GM12878 (cell line): ENCODE results near the gene CCDC97. TPM values are rescaled to one million over a fixed set of nuclear protein-coding genes. Genes with fewer than 3 reads are reported as not detected.

Experiments
- ATAC-seq: fragments of 200-7000 bp; cut with Tn5 transposase; 3 replicates; pipeline ENCODE4 v1.9.1; 2020; ENCODE audit warnings: mild to moderate bottlenecking, moderate library complexity
- BruUV-seq: library from RNA; stranded (reverse); fragments of 400-500 nt; replicated peaks from 2 replicates; lab custom pipeline; 2021; lab: Mats Ljungman, UMichigan
- CTCF ChIA-PET: fragments of 300-600 bp; sonication (Branson Sonifier 250); formaldehyde crosslinking; extraction: SDS; loops from one replicate; lab custom pipeline; 2021; ENCODE audit warnings: inconsistent platforms; lab: Yijun Ruan, JAX
- POLR2A ChIA-PET: fragments of 350-600 bp; formaldehyde crosslinking; extraction: SDS; loops from one replicate; lab custom pipeline; 2021; ENCODE audit warnings: inconsistent platforms; lab: Charles Lee
- RAD21 ChIA-PET: fragments of 300-600 bp; sonication (Branson Sonifier 250); formaldehyde crosslinking; loops from one replicate; lab custom pipeline; 2023; ENCODE audit warnings: antibody characterized with exemption; ENCODE audit not compliant: unreplicated experiment; lab: Charles Lee
- SMC1A ChIA-PET: fragments of 300-600 bp; sonication (Branson Sonifier 250); formaldehyde crosslinking; loops from one replicate; lab custom pipeline; 2023; ENCODE audit not compliant: unreplicated experiment, uncharacterized antibody; lab: Charles Lee
- DNase-seq: peaks from one replicate; pipeline ENCODE4 v3.0.0-alpha.2; 2011; ENCODE audit warnings: low read depth, low spot score
- FAIRE-seq: peaks from 3 replicates; lab custom pipeline; 2011; peaks lifted over from hg19 to GRCh38; lab: Jason Lieb, UNC
- H2AFZ ChIP-seq: 2 replicates; pipeline ENCODE4 v1.6.0; 2011; ENCODE audit warnings: low read depth, low read length, control low read depth; ENCODE audit not compliant: control insufficient read depth
- H3K27ac ChIP-seq: 2 replicates; pipeline ENCODE4 v1.5.1; 2011; ENCODE audit warnings: control low read depth; ENCODE audit not compliant: control insufficient read depth, insufficient read depth
- H3K27me3 ChIP-seq, 2 experiments: replicated peaks in 1 of 2; 2 replicates each; pipeline versions ENCODE4 v1.6.0 to v1.6.1; 2011; ENCODE audit warnings: low read length in 1 of 2; ENCODE audit not compliant: control insufficient read depth in 2 of 2, insufficient read depth in 2 of 2
- H3K36me3 ChIP-seq, 2 experiments: 2 replicates each; pipeline ENCODE4 v1.5.1; 2011; ENCODE audit warnings: low read length in 1 of 2; ENCODE audit not compliant: control insufficient read depth in 2 of 2, insufficient read depth in 2 of 2
- H3K4me1 ChIP-seq: 2 replicates; pipeline ENCODE4 v1.6.1; 2011; ENCODE audit warnings: mild to moderate bottlenecking, low read length, moderate library complexity, mixed read lengths; ENCODE audit not compliant: control insufficient read depth, insufficient read depth
- H3K4me2 ChIP-seq: 2 replicates; pipeline ENCODE4 v1.6.0; 2011; ENCODE audit warnings: control low read depth; ENCODE audit not compliant: control insufficient read depth, insufficient read depth
- H3K4me3 ChIP-seq: fragments of 200-600 bp; sonication (generic); 2 replicates; pipeline ENCODE4 v1.5.1; 2016
- H3K79me2 ChIP-seq: 2 replicates; pipeline ENCODE4 v1.6.0; 2011; ENCODE audit warnings: low read length; ENCODE audit not compliant: control insufficient read depth, insufficient read depth
- H3K9ac ChIP-seq: 2 replicates; pipeline ENCODE4 v1.8.0; 2011; ENCODE audit warnings: low read length, control low read depth, mixed read lengths; ENCODE audit not compliant: control insufficient read depth, insufficient read depth
- H3K9me3 ChIP-seq: replicated peaks from 3 replicates; pipeline ENCODE4 v1.5.1; 2011; ENCODE audit warnings: mild to moderate bottlenecking, low read length; ENCODE audit not compliant: control insufficient read depth, insufficient read depth
- H4K20me1 ChIP-seq: 2 replicates; pipeline ENCODE4 v1.6.0; 2011; ENCODE audit not compliant: control insufficient read depth, insufficient read depth
- CBFB ChIP-seq: IDR thresholded peaks from 2 replicates; pipeline ENCODE4 v1.6.1; 2016; ENCODE audit warnings: antibody characterized with exemption, low read depth
- CREM ChIP-seq: IDR thresholded peaks from 2 replicates; pipeline ENCODE4 v1.6.1; 2014; ENCODE audit warnings: antibody characterized with exemption, low read depth
- FOXK2 ChIP-seq: fragments of 450-650 bp; IDR thresholded peaks from 2 replicates; pipeline ENCODE4 v1.6.1; 2017; ENCODE audit warnings: mild to moderate bottlenecking, moderate library complexity
- IKZF1 ChIP-seq: fragments of 450-650 bp; conservative IDR thresholded peaks from 2 replicates; pipeline ENCODE4 v1.6.1; 2017; ENCODE audit warnings: antibody characterized with exemption, mild to moderate bottlenecking
- POLR2AphosphoS5 ChIP-seq: IDR thresholded peaks from 2 replicates; pipeline ENCODE4 v1.6.1; 2011; ENCODE audit warnings: mild to moderate bottlenecking, low read length, inconsistent platforms
- RELA ChIP-seq: fragments of 450-650 bp; IDR thresholded peaks from 2 replicates; pipeline ENCODE4 v1.8.0; 2014; ENCODE audit warnings: borderline replicate concordance; ENCODE audit not compliant: partially characterized antibody
- SPI1 ChIP-seq: IDR thresholded peaks from 2 replicates; pipeline ENCODE4 v1.6.1; 2011; ENCODE audit warnings: low read depth, mild to moderate bottlenecking, low read length, moderate library complexity, borderline replicate concordance; ENCODE audit not compliant: insufficient read depth
- ZNF622 ChIP-seq: fragments of 450-650 bp; IDR thresholded peaks from 2 replicates; pipeline ENCODE4 v1.6.1; 2017; ENCODE audit warnings: mild to moderate bottlenecking, inconsistent platforms
- WGBS: methylation state at CpG from one replicate; pipeline ENCODE4 v1.1.6; 2016; ENCODE audit warnings: low lambda C conversion rate; ENCODE audit not compliant: insufficient replicate concordance, insufficient coverage; ENCODE audit errors: missing lambda C conversion rate; 5-methylcytosine and 5-hydroxymethylcytosine counted together
- in situ Hi-C: fragments of 300-500 bp; cut with MboI; formaldehyde crosslinking; loops from 9 replicates; pipeline ENCODE4 v1.14.3; 2018; ENCODE audit warnings: mixed read lengths
- intact Hi-C: fragments of 100-400 bp; cut with micrococcal nuclease; formaldehyde crosslinking; loops from one replicate; pipeline ENCODE4 v1.14.2; 2022; ENCODE audit not compliant: unreplicated experiment
- polyA plus RNA-seq, 11 experiments: library from polyadenylated mRNA; depleted of rRNA in 4 of 11; unstranded in 6 of 11; stranded (reverse) in 5 of 11; fragments of >200 nt; fragmentation: Nextera tagmentation in 4 of 11; fragmentation: Illumina TruSeq in 1 of 11; extraction: Ambion mirVana in 4 of 11; extraction: Trizol in 1 of 11; gene quantifications; 1 replicate in 1 of 11; 2 replicates in 10 of 11; pipeline versions ENCODE4 v1.2.1 to v1.2.3, GENCODE V29; 2011 to 2016; ENCODE audit warnings: inconsistent platforms in 2 of 11, missing spikeins in 2 of 11, low read depth in 1 of 11
- total RNA-seq, 4 experiments: library from RNA; depleted of rRNA in 3 of 4; stranded (reverse); fragments of >200 nt in 3 of 4; fragmentation: Illumina TruSeq in 1 of 4; extraction: Trizol in 1 of 4; gene quantifications; 2 replicates each; pipeline versions ENCODE4 v1.2.1 to v1.2.3, GENCODE V29; 2013 to 2021
- TF ChIP-seq, protein P1 (sequence below): fragments of 450-650 bp; IDR thresholded peaks from 2 replicates; pipeline ENCODE4 v1.6.1; 2017; ENCODE audit warnings: mild to moderate bottlenecking, moderate library complexity
- TF ChIP-seq, protein P2 (sequence below): fragments of 450-650 bp; IDR thresholded peaks from 2 replicates; pipeline ENCODE4 v1.6.1; 2017; ENCODE audit warnings: mild to moderate bottlenecking, low read depth, inconsistent platforms; ENCODE audit not compliant: poor library complexity, severe bottlenecking

The CCDC97 gene
- total and polyA plus RNA-seq, 10 of the 15 experiments (the other 5 are each of a cell fraction or from before 2014, with no cell fraction given): 1.8 to 34.1 (median 18.8) TPM

GRCh38 chr19:41327076-41327575 is 17.2 kb downstream of the CCDC97 start (continued):
- TF ChIP-seq, protein P1, sequence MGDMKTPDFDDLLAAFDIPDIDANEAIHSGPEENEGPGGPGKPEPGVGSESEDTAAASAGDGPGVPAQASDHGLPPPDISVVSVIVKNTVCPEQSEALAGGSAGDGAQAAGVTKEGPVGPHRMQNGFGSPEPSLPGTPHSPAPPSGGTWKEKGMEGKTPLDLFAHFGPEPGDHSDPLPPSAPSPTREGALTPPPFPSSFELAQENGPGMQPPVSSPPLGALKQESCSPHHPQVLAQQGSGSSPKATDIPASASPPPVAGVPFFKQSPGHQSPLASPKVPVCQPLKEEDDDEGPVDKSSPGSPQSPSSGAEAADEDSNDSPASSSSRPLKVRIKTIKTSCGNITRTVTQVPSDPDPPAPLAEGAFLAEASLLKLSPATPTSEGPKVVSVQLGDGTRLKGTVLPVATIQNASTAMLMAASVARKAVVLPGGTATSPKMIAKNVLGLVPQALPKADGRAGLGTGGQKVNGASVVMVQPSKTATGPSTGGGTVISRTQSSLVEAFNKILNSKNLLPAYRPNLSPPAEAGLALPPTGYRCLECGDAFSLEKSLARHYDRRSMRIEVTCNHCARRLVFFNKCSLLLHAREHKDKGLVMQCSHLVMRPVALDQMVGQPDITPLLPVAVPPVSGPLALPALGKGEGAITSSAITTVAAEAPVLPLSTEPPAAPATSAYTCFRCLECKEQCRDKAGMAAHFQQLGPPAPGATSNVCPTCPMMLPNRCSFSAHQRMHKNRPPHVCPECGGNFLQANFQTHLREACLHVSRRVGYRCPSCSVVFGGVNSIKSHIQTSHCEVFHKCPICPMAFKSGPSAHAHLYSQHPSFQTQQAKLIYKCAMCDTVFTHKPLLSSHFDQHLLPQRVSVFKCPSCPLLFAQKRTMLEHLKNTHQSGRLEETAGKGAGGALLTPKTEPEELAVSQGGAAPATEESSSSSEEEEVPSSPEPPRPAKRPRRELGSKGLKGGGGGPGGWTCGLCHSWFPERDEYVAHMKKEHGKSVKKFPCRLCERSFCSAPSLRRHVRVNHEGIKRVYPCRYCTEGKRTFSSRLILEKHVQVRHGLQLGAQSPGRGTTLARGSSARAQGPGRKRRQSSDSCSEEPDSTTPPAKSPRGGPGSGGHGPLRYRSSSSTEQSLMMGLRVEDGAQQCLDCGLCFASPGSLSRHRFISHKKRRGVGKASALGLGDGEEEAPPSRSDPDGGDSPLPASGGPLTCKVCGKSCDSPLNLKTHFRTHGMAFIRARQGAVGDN: no peak
- TF ChIP-seq IKZF1: no peak

DNA sequence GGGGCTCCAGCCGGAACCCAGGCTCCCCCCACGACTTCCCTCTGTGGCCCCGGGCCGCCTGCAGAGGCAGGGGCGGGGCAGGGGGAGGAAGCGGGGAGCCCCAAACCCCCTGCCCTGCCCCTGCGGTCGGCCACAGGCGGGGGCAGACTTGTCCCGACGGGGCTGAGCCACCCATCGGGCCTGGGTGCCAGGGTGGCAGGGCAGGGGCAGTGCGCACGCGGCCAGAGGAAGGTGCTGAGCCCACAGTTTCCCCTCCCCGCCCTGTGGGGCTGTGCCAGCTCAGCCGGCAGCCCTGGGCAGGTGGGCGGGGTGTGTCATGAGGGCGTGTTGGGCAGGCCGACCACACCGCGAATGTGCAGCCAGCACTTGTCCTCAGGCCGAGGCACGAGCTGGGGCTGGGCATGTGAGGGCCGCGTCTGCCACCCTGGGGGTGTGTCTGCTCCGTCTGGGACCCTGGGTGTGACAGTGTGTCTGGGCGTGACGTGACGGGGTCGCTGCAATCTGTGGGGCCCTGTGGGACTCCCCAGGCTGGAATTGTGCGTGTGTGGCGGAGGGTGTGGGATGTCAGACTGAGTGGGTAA is 17.7 kb downstream of the CCDC97 start:
- Histone ChIP-seq H3K4me3 (peak overlapping the region; percentile 77), H3K4me1 (peaks cover 37% of the 10 kb centered on the region), H3K9me3 (no peaks in the 10 kb centered on the region), H3K4me2 (peak overlapping the region; percentile 93), H2AFZ (no peak overlapping the region; the same call in none of the 2 replicates), H3K27ac (peak overlapping the region; percentile 93), H3K27me3 (no peaks in the 10 kb centered on the region), H3K9ac (peak overlapping the region; percentile 75), H4K20me1 (no peaks in the 10 kb centered on the region), H3K79me2 (peaks cover 10% of the 10 kb centered on the region), H3K36me3 (peaks cover 9 to 28% of the 10 kb centered on the region in 2 experiments)
- no peak for DNase-seq
- ChIA-PET CTCF (interaction anchor here (0.8 to 2.1 kb wide), 8 partner anchors 19 to 236 kb away, joined by 3 to 10 read pairs (median 3); partner anchors contain the start of gene B9D2), POLR2A (interaction anchor here (0.8 to 1.6 kb wide), 6 partner anchors 19 to 41 kb away, joined by 3 to 5 read pairs (median 4); partner anchors contain the start of genes B9D2 and TGFB1), SMC1A (interaction anchor here (0.5 to 1.8 kb wide), 12 partner anchors 18 to 226 kb away, joined by 3 to 5 read pairs (median 4); partner anchors contain the start of genes B9D2, CCDC97, DMAC2 and HNRNPUL1), RAD21 (interaction anchor here (0.9 to 2.8 kb wide), 11 partner anchors 8 to 124 kb away, joined by 3 to 26 read pairs (median 5); partner anchors contain the start of genes B9D2 and TGFB1)
- FAIRE-seq: no peak
- intact Hi-C loops (loop anchor here (2.0 kb wide), 1 partner anchor 23 kb away; no protein-coding TSS in a partner anchor), in situ Hi-C loops (no loop called here)
- ATAC-seq: peak; percentile 86
- under 1% methylated on average over 29 of the region's 33 CpGs for WGBS
- BruUV-seq: no TSS peak
- 0 out of 2 replicates have a peak, but pooled peaks have one; percentile 28 for TF ChIP-seq SPI1
- TF ChIP-seq RELA: no peak
- TF ChIP-seq POLR2AphosphoS5: 0 out of 2 replicates have a peak, but pooled peaks have one; percentile 24
- peak; percentile 64; the same call in 1 of the 2 replicates for TF ChIP-seq CBFB
- TF ChIP-seq, protein P2, sequence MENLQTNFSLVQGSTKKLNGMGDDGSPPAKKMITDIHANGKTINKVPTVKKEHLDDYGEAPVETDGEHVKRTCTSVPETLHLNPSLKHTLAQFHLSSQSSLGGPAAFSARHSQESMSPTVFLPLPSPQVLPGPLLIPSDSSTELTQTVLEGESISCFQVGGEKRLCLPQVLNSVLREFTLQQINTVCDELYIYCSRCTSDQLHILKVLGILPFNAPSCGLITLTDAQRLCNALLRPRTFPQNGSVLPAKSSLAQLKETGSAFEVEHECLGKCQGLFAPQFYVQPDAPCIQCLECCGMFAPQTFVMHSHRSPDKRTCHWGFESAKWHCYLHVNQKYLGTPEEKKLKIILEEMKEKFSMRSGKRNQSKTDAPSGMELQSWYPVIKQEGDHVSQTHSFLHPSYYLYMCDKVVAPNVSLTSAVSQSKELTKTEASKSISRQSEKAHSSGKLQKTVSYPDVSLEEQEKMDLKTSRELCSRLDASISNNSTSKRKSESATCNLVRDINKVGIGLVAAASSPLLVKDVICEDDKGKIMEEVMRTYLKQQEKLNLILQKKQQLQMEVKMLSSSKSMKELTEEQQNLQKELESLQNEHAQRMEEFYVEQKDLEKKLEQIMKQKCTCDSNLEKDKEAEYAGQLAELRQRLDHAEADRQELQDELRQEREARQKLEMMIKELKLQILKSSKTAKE: no peak
- TF ChIP-seq, protein P1: peak; percentile 76
- no peak for TF ChIP-seq FOXK2
- TF ChIP-seq ZNF622: no peak
- peak; percentile 52 for TF ChIP-seq CREM
